Activated T-cell treated with anti-CD3 and anti-CD28 coated beads, Interleukin-2, amount 50 U/mL, for 1 hour (primary cell): ENCODE measurements around the gene TMEM164.

Experiments
- DNase-seq: peaks from one replicate; pipeline ENCODE4 v3.0.0-alpha.2; 2020

TMEM164 gene

DNA sequence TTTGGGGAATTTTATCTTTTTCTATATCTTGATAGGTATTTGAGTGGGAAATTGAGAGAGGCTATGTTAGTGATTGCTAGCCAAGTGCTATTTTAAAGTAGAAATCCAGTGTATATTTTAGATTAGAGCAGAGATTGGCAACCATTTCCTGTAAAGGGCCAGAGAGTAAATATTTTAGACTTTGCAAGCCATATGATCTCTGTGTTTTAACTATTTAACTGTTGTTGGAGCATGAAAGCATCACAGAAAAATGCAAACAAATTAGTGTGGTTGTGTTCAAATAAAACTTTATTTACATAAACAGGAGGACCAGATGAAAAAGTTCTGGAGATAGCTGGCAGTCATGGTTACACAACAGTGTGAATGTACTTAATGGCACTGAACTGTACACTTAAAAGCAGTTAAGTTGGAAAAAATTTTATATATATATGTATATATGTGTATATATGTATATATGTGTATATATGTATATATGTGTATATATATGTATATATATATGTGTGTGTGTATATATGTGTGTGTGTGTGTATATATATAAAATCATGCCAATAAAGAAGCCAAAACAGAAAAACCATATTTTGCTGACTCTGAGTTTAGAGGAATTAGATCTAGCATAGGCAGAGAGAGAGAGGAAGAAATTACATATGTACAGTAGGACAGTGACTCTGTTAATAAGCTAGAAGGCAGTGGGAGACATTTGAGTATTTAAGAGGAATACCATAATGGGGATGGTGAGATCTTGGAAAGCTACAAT, 83.4 kb downstream of the TMEM164 start:
- no peak for DNase-seq

DNA sequence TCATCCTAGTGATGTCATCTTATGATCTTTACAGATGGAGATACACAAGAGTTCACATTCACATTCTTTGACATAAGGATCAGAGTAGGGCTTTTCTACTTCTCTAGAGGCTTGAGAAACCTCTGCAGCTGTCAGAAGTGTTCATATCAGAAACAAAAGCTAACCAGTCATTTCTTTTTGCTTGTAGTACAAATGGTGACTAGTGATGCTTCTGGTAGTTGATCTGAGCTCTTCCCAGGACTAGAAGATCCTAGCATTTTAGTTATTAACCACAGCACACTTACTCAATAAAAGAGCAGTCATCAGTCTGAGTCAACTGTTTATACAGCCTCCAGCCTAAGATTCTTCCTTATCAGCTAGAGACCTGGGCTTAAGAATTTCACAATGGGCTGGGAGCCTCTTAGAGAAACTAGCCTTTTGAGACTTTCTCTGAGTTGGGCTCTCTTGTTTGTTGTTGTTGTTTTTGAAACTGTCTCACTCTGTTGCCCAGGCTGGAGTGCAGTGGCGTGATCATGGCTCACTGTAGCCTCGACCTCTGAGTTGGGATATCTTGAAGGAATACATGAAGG, 84.1 kb downstream of the TMEM164 start:
- no peak for DNase-seq

- DNase-seq, result no peak
These were observed 84.8 kb downstream of the TMEM164 start for GRCh38 chrX:110087485-110088356.

DNA sequence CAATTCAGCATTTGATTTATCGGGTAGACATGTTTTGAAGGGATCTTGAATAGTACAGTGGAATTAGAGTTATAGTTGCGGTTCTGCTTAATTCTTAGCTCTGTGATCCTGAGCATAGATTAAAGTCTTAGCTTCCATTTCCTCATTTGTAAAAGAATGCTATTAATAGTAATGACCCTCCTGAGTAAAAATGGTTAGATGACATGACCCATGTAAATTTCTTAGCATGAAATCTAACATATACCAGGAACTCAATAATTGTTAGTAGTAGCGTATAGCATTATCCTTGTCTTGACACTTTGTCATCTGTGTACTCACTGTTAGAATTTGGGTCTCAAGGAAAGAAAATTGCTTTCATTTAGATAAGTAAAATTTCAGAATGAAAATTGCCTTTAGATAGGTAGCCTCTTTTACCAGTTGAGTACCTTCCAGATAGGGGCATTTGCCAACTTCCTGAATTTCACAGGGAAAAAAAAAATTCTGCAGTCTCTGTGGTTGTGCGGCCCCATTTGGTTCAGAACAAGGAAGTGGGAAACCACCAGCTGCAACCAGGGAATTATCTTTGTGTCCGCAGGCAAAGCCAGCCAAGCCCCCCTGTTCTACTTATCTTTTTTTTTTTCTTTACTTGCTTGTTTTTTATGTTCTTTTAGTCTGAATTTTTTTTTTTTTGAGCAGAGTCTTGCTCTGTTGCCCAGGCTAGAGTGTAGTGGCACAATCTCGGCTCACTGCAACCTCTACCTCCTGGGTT, 86.9 kb downstream of the TMEM164 start:
- DNase-seq, result no peak

DNA sequence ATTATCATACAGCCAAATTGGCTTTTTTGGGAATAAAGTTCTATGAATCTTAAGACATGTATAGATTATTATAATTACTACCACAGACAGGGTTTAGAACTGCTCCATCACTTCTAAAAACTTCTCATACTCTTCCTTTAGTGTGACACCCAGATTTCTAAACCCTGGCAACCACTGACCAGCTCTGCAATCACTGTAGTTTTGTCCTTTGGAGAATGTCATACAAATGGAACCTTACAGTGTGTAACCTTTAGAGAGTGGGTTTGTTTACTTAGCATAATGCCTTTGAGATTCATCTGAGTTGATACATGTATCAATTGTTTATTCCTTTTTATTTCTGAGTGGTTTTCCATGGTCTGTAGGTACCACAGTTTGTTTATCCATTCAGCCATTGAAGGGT, 95.0 kb downstream of the TMEM164 start:
- no peak for DNase-seq

GRCh38 chrX:110103344-110103743, 100.4 kb downstream of the TMEM164 start:
- no peak for DNase-seq

- no peak for DNase-seq
These were observed 101.2 kb downstream of the TMEM164 start for GRCh38 chrX:110104078-110104477.

GRCh38 chrX:110108381-110108821, 105.5 kb downstream of the TMEM164 start:
- no peak for DNase-seq

GRCh38 chrX:110114260-110114776, 111.4 kb downstream of the TMEM164 start:
- no peak for DNase-seq

GRCh38 chrX:110116066-110116980, 113.4 kb downstream of the TMEM164 start:
- no peak for DNase-seq

DNA sequence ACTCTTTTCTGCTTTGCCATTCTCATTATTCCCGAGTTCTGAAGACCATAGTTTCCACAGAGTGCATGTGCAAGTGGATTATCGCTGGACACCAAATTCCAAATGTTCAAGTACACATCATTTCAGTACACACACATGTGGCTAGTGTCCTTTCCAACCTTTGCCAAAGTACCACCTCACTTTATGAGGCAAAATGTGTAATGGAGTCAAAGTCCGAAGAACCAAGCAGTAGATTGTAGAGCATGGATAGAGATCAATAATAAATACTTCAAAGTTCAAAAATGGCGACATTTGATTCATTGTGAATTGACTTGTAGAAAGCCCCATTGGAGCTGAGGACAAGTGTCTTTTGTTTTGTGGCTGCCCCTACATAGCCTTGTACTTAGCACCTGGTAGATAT, 115.6 kb downstream of the TMEM164 start:
- DNase-seq, result no peak

DNA sequence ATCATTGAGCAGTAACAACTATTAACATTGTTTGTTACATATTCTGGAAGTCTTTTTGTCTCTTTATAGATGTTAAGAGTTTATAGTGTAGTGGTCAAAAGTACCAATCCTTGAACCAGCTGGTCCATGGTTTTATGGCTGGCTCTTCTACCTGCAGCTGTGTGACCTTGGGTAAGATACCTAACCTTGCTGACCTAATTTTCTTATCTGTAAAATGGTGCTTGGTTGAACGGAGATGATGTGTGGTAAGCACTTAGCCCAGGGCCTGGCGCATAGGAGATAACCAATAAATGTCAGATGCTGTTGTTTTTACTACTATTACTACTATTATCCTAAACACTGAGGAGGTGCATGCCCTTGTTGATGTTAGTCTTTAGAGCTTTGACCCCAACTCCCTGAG, 116.6 kb downstream of the TMEM164 start:
- DNase-seq, result no peak

DNA sequence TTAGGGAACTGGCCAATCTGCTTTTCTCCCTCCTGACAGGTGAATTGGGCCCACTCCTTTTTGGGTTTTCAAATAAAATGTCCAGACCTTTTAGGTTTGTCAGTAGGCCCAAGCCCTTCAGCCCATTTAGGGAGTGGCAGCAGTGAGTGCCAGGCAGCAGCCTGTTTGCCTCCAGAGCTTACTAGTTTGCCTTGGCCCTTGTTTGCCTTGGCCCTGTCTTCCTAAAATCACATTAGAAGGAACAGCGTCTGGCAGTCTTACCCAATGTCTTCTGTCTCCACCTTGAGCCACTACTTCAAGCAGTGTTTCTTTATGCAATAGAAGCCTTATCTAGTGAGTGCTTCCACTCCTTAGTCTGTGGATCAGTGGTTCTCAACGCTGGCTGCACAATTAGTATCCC, 117.1 kb downstream of the TMEM164 start:
- no peak for DNase-seq

DNA sequence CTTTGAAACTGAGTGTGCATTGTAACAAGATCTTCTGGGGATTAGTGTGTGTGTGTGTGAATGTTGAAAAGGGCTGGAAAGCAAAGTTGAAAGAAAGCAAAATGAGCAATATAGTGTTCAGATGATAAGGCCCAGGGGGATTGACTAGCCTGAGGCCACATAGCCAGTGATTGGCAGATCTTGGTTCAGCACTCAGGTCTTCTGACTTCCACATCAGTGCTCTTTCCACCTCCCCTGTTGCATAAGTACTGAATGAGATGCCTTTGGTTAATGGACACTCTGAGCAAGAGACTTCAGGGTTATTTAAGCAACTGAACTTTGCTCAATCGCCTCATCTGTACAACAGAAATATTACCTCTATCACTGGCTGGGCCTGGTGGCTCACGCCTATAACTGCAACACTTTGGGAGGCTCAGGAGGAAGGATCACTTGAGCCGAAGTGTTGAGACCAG, 120.4 kb downstream of the TMEM164 start:
- no peak for DNase-seq

GRCh38 chrX:110125446-110126162, 122.7 kb downstream of the TMEM164 start:
- DNase-seq, result no peak

- DNase-seq, result no peak
These were observed 128.1 kb downstream of the TMEM164 start for GRCh38 chrX:110131031-110131430.

DNA sequence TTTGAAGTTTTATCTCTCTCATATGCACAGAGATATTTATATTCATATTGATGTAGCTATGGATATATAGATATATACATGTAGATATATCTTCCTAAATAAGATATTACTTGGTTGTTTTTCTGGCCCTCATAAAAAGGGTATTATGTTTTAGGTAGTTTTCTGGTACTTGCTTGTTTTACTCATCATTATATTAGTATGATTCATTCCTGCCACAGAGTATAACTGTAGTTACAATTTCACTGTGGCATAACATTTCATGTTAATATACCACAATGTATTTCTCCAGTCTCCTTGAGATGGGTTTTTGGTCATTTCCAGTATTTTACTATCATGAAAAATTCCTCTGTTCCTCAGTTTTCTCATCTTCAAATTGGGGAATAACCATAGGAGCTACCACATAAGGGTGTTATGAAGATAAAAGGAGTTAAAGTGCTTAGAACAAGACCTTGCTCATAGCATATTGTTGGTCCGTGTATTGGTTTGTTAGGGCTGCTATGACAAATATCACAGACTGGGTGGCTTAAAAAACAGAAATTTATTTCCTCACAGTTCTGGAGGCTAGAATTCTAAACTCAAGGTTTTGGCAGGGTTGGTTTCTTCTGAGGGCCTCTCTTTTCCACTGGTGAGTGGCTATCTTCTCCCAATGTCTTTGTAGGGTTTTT, 129.7 kb downstream of the TMEM164 start:
- DNase-seq, result no peak

- DNase-seq, result no peak
These were observed 130.9 kb downstream of the TMEM164 start for GRCh38 chrX:110133735-110134370.

- no peak for DNase-seq
These were observed 132.7 kb downstream of the TMEM164 start for GRCh38 chrX:110135618-110136017.

- no peak for DNase-seq
These were observed 133.2 kb downstream of the TMEM164 start for GRCh38 chrX:110136136-110136535.
